BE2C (cell line): Measurements from ENCODE around the gene ZNF385B.

Source experiments
- DNase-seq: peaks from one replicate; pipeline ENCODE4 v3.0.0-alpha.2; 2020
- H3K27me3 ChIP-seq: fragments of 250-450 bp; sonication (Bioruptor Pico); 2 replicates; pipeline ENCODE4 v1.5.1; 2020; ENCODE audit warnings: mild to moderate bottlenecking
- H3K36me3 ChIP-seq: fragments of 250-450 bp; sonication (Bioruptor Pico); 2 replicates; pipeline ENCODE4 v1.5.1; 2020; ENCODE audit warnings: mild to moderate bottlenecking
- H3K4me1 ChIP-seq: fragments of 250-450 bp; sonication (Bioruptor Pico); 2 replicates; pipeline ENCODE4 v1.5.1; 2020
- H3K4me3 ChIP-seq: 2 replicates; pipeline ENCODE4 v1.5.1; 2011; ENCODE audit warnings: low read depth, low read length
- H3K9me3 ChIP-seq: fragments of 250-450 bp; sonication (Bioruptor Pico); 2 replicates; pipeline ENCODE4 v1.5.1; 2020
- TF ChIP-seq, protein P1 (sequence below): IDR thresholded peaks from 2 replicates; pipeline ENCODE4 v1.5.1; 2012; ENCODE audit warnings: mild to moderate bottlenecking, low read depth, low read length

ZNF385B gene

DNA sequence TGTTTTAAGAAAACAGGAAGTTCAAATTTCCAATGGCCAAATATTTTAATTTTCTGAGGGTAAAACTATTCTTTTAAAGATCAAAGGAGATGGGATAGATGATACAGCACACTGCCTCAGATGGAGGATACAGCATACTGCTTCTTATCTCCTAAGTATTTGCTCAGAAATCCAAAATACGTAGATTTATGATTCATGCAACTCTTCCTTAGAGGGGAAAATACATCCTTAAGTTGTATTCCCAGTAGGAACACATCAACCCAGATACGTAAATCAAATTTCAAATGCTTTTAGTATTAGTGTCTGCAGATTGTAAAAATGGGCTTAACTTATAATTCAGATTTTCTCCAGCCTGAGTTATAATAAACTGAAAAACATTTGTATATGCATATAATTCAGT is 235.2 kb downstream of the ZNF385B start:
- no peaks in the 10 kb centered on the region for H3K9me3 ChIP-seq
- TF ChIP-seq, protein P1, sequence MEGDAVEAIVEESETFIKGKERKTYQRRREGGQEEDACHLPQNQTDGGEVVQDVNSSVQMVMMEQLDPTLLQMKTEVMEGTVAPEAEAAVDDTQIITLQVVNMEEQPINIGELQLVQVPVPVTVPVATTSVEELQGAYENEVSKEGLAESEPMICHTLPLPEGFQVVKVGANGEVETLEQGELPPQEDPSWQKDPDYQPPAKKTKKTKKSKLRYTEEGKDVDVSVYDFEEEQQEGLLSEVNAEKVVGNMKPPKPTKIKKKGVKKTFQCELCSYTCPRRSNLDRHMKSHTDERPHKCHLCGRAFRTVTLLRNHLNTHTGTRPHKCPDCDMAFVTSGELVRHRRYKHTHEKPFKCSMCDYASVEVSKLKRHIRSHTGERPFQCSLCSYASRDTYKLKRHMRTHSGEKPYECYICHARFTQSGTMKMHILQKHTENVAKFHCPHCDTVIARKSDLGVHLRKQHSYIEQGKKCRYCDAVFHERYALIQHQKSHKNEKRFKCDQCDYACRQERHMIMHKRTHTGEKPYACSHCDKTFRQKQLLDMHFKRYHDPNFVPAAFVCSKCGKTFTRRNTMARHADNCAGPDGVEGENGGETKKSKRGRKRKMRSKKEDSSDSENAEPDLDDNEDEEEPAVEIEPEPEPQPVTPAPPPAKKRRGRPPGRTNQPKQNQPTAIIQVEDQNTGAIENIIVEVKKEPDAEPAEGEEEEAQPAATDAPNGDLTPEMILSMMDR, result no peak
- H3K36me3 ChIP-seq, result no peaks in the 10 kb centered on the region
- DNase-seq, result no peak
- no peaks in the 10 kb centered on the region for H3K4me1 ChIP-seq
- H3K27me3 ChIP-seq, result no peaks in the 10 kb centered on the region
- H3K4me3 ChIP-seq, result no peak overlapping the region

DNA sequence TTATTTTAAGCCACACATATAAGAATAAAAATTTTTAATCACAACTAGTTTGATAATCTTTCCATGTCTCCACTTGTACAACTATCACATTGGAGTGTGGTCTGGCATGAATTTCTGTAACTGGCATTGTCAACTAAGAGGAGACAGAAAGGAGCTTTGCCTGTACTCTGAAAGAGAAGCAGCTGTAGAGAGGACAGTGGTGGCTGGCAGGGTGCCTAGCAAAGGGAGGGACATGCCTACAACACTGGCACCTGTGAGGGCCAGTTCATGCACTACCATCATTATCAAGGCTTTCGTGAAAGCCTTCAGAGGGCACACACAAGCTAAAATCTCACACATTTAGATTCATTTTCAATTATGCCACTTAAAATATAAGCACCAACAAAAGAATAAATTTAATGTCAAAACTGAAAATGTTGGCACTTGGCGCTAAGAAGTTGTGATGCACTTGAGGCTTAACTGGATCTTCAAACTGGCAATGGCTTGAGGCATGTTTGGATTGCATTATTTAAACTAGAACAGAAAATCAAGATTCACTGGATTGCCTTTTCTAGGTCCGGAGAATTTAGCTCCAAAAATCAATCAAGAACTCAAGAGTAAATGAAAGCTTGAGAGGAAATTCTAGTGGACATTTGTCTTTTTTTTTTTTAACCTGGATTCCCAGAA is 238.6 kb downstream of the ZNF385B start:
- TF ChIP-seq, protein P1, result no peak
- H3K27me3 ChIP-seq, result no peaks in the 10 kb centered on the region
- no peaks in the 10 kb centered on the region for H3K36me3 ChIP-seq
- H3K4me1 ChIP-seq, result no peaks in the 10 kb centered on the region
- no peaks in the 10 kb centered on the region for H3K9me3 ChIP-seq
- no peak for DNase-seq
- H3K4me3 ChIP-seq, result no peak overlapping the region

DNA sequence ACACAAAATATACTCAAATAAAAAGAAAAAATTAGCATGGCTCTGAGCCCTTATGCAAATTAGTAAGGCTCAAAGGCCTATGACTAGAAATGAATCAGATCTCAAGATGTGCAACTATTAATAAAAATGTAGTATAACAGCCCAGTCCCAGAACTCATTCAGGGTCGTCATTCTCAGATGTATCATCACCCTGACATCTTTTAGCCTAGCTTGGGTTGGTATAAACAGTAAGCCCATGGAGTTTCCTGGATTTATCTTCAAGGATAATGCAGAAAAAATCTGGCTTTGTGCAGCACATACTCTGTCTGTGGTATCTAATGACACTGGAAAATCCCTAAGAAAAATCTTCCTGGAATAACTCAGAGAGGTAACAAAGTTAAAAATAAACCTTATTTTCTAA is 239.3 kb downstream of the ZNF385B start:
- Histone ChIP-seq H3K27me3 (no peaks in the 10 kb centered on the region), H3K36me3 (no peaks in the 10 kb centered on the region), H3K9me3 (no peaks in the 10 kb centered on the region), H3K4me3 (no peak overlapping the region), H3K4me1 (no peaks in the 10 kb centered on the region)
- TF ChIP-seq, protein P1, result no peak
- DNase-seq, result no peak

DNA sequence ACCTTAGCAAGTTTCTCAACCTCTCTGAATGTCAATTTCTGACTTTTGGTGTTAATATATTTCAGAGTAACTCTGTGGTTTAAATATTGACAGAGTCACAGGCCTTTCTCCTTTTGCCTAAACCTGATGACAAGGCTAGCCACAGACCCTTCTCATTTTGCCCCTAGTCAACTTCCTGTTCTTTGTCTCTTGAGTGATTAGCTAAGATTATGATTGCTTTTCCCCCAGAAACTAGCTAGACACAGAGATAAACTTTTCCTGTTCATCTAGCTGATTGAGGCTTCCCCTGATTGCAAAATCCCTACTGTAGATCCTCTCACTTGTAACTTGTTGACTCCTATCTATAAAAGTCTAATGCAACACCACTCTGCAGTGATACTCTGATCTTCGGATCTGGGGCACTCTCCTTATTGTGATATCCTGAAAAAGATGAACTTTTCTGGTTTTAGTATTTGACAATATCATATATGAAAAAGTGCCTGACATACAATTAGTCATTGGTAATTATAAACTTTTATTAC is 241.4 kb downstream of the ZNF385B start:
- DNase-seq, result no peak
- TF ChIP-seq, protein P1, result no peak
- no peaks in the 10 kb centered on the region for H3K4me1 ChIP-seq
- no peak overlapping the region for H3K4me3 ChIP-seq
- H3K27me3 ChIP-seq, result no peaks in the 10 kb centered on the region
- no peaks in the 10 kb centered on the region for H3K36me3 ChIP-seq
- no peaks in the 10 kb centered on the region for H3K9me3 ChIP-seq

DNA sequence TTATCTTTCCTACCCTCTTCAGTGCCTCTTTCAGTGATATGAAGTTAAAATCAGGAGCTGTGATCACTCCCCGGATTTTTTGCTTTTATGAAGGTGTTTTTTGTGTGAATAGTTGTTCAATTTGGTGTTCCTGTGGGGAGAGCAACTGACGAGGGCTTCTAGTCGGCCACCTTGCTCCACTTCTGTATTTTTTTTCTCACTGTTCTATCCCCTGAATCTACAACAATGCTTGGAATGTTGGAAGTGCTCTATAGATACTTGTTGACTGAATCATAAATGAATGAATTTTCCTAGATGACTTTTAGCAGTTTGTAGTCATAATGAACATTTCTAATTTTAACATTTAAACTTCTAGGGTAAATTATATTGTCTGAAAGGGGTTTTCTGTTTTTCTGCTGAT is 247.3 kb downstream of the ZNF385B start:
- no peak overlapping the region for H3K4me3 ChIP-seq
- H3K4me1 ChIP-seq, result no peaks in the 10 kb centered on the region
- DNase-seq, result no peak
- H3K36me3 ChIP-seq, result no peaks in the 10 kb centered on the region
- no peaks in the 10 kb centered on the region for H3K27me3 ChIP-seq
- no peaks in the 10 kb centered on the region for H3K9me3 ChIP-seq
- TF ChIP-seq, protein P1, result no peak

DNA sequence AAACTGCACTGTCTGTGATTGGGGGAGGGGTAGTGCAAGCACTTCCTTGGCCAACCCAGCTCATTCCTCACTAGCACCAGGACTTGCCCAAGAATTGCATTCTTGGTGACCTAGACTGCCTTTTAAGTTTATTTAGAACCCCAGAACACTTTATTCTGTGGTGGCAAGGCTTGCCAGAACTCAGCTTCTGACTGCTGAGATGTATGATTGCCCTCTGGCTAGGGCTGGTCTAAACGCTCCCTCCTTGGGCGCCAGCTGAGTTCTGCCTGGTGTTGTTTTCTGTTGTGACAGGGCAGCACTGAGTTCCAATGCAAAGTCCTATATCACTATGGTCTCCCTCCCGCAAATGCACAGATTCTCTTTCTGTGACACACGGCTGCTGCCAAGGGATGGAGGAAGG is 247.7 kb downstream of the ZNF385B start:
- H3K9me3 ChIP-seq, result no peaks in the 10 kb centered on the region
- no peak overlapping the region for H3K4me3 ChIP-seq
- no peaks in the 10 kb centered on the region for H3K27me3 ChIP-seq
- TF ChIP-seq, protein P1, result no peak
- H3K36me3 ChIP-seq, result no peaks in the 10 kb centered on the region
- no peak for DNase-seq
- H3K4me1 ChIP-seq, result no peaks in the 10 kb centered on the region
